ENCODE measurements around the gene TNS1.
"Not testable (repeated sequence)": the region's sequence is repeated elsewhere in the genome, so short reads cannot be mapped to it uniquely, and the experiment has no call there.

The TNS1 gene

GRCh38 chr2:217823626-217824025 lies 179.2 kb downstream of the TNS1 start:
- no peak for DNase-seq

GRCh38 chr2:217822296-217823252 lies 180.2 kb downstream of the TNS1 start:
- DNase-seq = no peak

GRCh38 chr2:217821536-217822147 lies 181.2 kb downstream of the TNS1 start:
- DNase-seq = no peak

GRCh38 chr2:217820904-217821303 lies 181.9 kb downstream of the TNS1 start:
- DNase-seq = no peak

GRCh38 chr2:217820091-217820819 lies 182.5 kb downstream of the TNS1 start:
- no peak for DNase-seq

DNA sequence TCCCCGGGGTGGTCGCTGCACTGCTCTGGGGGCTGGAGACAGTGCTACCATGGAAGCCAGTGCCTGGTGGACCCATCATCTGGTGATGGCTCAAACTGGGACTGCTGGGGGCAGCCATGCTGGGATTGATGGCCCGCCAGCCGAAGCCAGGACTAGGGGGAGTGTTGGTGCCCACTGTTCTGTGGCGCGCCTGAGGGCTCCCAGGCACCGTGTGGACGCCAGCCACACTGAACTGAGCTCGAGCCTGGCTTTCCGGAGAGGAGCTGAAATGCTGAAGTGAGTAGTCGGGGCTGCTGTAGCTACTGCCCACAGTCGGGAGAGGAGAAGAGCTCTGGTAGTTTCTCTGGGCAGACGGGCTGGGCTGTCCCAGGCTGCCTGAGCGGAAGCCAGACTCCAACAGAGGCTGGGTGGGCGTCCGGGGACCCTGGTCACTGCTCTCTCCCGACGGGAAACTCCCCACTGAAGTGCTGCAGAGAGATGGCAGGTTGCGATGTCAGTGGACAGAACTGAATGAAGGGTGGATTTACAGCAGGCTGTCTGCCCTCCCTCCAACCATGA lies 184.4 kb downstream of the TNS1 start:
- no peak for DNase-seq

GRCh38 chr2:217817466-217818292 lies 185.1 kb downstream of the TNS1 start:
- DNase-seq = no peak

- DNase-seq = no peak
Observed at GRCh38 chr2:217816396-217816869, 186.4 kb downstream of the TNS1 start.

GRCh38 chr2:217813828-217814227 lies 189.0 kb downstream of the TNS1 start:
- DNase-seq = no peak

GRCh38 chr2:217812170-217812569 lies 190.6 kb downstream of the TNS1 start:
- DNase-seq = no peak

- DNase-seq = no peak
Observed at GRCh38 chr2:217810260-217810659, 192.5 kb downstream of the TNS1 start.

DNA sequence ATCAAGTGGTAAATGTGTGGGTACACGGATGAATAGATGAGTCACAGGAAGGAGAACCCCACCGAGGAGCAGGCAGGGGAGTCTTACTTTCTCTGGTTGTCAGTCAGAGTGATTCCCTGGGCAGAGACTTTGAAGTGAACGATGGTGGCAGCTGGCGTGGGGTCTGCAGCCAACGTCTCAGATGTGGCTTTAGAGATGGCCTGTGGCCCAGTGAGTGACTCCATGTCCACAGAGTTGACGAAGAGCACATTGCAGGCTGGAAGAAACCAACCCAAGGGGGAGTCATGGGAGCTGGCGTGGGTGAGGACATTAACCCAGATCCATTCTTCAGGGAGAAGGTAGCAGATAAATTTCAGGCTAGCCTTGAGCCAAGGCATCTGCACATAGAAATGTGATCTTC lies 193.1 kb downstream of the TNS1 start:
- DNase-seq = no peak

DNA sequence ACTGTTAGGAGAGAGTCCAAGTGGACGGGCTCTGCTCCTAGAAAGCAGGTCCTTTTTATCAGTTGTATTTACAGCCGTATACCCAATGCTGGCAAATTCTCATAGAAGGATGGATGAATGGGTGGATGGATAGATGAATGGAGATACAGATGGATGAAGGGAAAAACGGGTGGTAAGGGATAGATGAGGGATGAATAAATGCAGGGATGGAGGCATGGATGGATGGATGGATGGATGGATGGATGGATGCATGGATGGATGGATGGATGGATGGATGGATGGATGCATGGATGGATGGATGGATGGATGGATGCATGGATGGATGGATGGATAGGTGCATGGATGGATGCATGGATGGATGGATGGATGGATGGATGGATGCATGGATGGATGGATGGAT lies 193.8 kb downstream of the TNS1 start:
- DNase-seq = not testable (repeated sequence)

- DNase-seq = no peak
Observed at GRCh38 chr2:217808326-217808725, 194.5 kb downstream of the TNS1 start.

GRCh38 chr2:217807753-217808152 lies 195.0 kb downstream of the TNS1 start:
- DNase-seq = no peak

DNA sequence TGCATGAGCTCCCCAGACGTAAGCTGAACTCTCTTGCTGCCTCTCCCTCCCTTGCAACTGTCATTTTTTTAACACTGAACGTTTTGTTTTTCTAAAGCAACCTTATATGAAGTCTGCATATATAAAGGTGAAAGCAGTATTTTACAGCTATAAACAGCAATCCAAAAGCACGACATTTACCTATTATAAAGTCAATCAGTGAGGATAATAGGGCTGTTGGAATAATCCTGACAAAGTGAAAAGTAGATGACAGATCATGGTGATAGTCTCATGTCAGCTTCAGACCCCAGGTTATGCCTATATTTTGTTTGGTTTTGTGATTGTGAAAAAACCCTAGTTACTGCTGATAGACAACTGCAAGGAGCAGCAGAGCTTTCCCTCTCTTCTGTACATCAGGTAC lies 195.8 kb downstream of the TNS1 start:
- no peak for DNase-seq

- DNase-seq = no peak
Observed at GRCh38 chr2:217806482-217806765, 196.4 kb downstream of the TNS1 start.

- no peak for DNase-seq
Observed at GRCh38 chr2:217805668-217806481, 196.9 kb downstream of the TNS1 start.

DNA sequence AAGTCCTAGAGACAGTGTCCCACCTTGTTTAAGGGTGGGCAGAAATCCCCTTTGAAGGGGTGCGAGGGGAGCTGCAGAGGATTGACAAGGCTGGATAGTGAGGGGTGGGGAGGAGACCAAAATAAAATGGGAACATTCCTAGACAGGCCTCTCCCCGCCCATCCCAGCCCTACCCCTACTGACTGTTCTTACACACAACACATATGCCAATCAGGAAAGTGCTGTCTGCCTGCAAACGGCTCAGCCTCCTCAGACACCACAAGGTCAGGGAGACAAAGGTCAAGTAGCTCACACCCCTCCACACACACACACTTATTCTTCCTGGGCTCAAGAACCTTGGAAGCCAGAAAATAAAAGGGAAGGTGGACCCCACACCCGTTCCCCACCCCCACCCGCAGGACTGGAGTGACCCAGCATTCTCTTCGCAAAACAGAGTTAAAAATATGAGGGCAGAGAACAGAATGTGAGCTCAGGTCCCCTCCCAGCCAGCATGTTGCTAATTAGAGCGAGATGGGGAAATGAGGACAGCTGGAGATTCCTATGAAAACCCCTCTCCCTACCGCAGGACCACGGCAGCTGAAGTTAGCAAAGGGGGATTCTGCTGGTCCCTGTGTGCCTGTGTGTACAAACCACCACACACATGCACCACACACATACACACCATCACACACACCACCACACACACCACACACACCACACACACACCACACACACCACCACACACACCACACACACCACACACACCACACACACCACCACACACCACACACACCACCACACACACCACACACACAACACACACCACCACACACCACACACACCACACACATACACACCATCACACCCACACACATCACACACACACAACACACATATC lies 197.8 kb downstream of the TNS1 start:
- DNase-seq = no peak

DNA sequence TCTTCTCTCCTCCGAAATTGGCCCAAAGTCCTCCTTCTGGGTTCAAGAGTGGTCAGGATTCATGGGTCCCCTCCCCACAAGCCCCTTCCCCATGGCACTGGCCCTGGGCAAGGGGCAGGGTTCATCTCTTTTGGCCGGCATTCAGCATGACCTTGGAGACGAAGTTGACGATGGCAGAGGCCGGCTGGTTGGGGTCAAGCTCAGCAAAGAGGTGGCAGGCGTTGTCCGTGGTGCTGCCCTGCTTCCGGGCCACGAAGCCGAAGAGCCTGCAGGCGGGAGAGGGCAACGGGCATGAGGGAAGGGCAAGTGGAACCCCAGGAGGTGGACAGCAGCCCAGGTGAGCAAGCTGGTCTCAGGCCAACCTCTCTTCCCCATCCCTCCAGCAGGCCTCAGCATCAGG lies 198.5 kb downstream of the TNS1 start:
- DNase-seq = no peak

GRCh38 chr2:217803653-217803960 lies 199.2 kb downstream of the TNS1 start:
- DNase-seq = no peak

Data from activated CD4-positive, alpha-beta T cell treated with anti-CD3 and anti-CD28 coated beads for 4 hours (primary cell).